K562 (cell line): ENCODE measurements around the gene TBL1XR1. TPM values are rescaled to one million over a fixed set of nuclear protein-coding genes. Genes with fewer than 3 reads are reported as not detected.
"Not testable (repeated sequence)": the region's sequence is repeated elsewhere in the genome, so short reads cannot be mapped to it uniquely, and the experiment has no call there.

Experiments
- ATAC-seq: fragments of 200-7000 bp; cut with Tn5 transposase; 3 replicates; pipeline ENCODE4 v1.9.1; 2020; ENCODE audit warnings: moderate library complexity
- BruUV-seq: library from RNA; stranded (reverse); fragments of 400-500 nt; replicated peaks from 2 replicates; lab custom pipeline; 2021; lab: Mats Ljungman, UMichigan
- CTCF ChIA-PET: fragments of 300-600 bp; formaldehyde crosslinking; extraction: SDS; loops from one replicate; lab custom pipeline; 2021; ENCODE audit warnings: low intra/inter-chr PET ratio; lab: Yijun Ruan, JAX
- POLR2A ChIA-PET: fragments of 300-600, 350-650 bp; sonication (Branson Sonifier 250); formaldehyde crosslinking; extraction: SDS; loops from one replicate; lab custom pipeline; 2021; ENCODE audit warnings: antibody characterized with exemption, inconsistent platforms; lab: Yijun Ruan, JAX
- DNase-seq, 4 experiments: peaks; one replicate each; pipeline versions ENCODE4 v3.0.0 to v3.0.0-alpha.2; 2011 to 2018; ENCODE audit warnings: low spot score in 3 of 4, mixed read lengths in 3 of 4; ENCODE audit errors: extremely low read depth in 1 of 4
- FAIRE-seq: peaks from 2 replicates; lab custom pipeline; 2011; peaks lifted over from hg19 to GRCh38; lab: Jason Lieb, UNC
- H2AFZ ChIP-seq: 2 replicates; pipeline ENCODE4 v1.6.0; 2011; ENCODE audit warnings: low read depth, low read length, control low read depth, inconsistent platforms
- H3K27ac ChIP-seq: fragments of 200-600 bp; 3 replicates; pipeline ENCODE4 v1.8.0; 2011; ENCODE audit warnings: low read depth, mild to moderate bottlenecking, control low read depth, inconsistent platforms, low read length, moderate library complexity, mixed read lengths; ENCODE audit errors: extremely low read depth
- H3K27me3 ChIP-seq, 2 experiments: fragments of 300-600 bp in 1 of 2; 2 replicates in 1 of 2; 3 replicates in 1 of 2; pipeline versions ENCODE4 v1.6.0 to v1.8.0; 2011; ENCODE audit warnings: inconsistent platforms in 2 of 2, low read length in 2 of 2, mild to moderate bottlenecking in 1 of 2, mixed read lengths in 1 of 2, moderate library complexity in 1 of 2; ENCODE audit not compliant: control insufficient read depth in 2 of 2, insufficient read depth in 2 of 2
- H3K36me3 ChIP-seq: fragments of 300-600 bp; 3 replicates; pipeline ENCODE4 v1.8.0; 2011; ENCODE audit warnings: mild to moderate bottlenecking, low read length, inconsistent platforms; ENCODE audit not compliant: control insufficient read depth, insufficient read depth
- H3K4me1 ChIP-seq, 2 experiments: fragments of 200-600 bp in 1 of 2; replicated peaks in 1 of 2; 2 replicates in 1 of 2; 3 replicates in 1 of 2; pipeline versions ENCODE4 v1.5.1 to v1.8.0; 2011; ENCODE audit warnings: inconsistent platforms in 2 of 2, low read length in 2 of 2, mild to moderate bottlenecking in 1 of 2, mixed read lengths in 1 of 2, moderate library complexity in 1 of 2; ENCODE audit not compliant: control insufficient read depth in 2 of 2, insufficient read depth in 2 of 2
- H3K4me2 ChIP-seq: 2 replicates; pipeline ENCODE4 v1.6.1; 2011; ENCODE audit warnings: low read length, control low read depth, inconsistent platforms, mixed read lengths; ENCODE audit not compliant: insufficient read depth
- H3K4me3 ChIP-seq: fragments of 200-600 bp; sonication (generic), shearing (Covaris generic); 2 replicates; pipeline ENCODE4 v1.5.1; 2016; ENCODE audit warnings: control low read depth, inconsistent platforms
- H3K79me2 ChIP-seq: fragments of 200-600 bp; 3 replicates; pipeline ENCODE4 v1.8.0; 2011; ENCODE audit warnings: low read length, inconsistent platforms; ENCODE audit not compliant: control insufficient read depth, insufficient read depth
- H3K9ac ChIP-seq, 2 experiments: 2 replicates each; pipeline versions ENCODE4 v1.6.0 to v1.6.1; 2011; ENCODE audit warnings: low read depth in 2 of 2, low read length in 2 of 2, control low read depth in 1 of 2, inconsistent platforms in 1 of 2, mild to moderate bottlenecking in 1 of 2, mixed read lengths in 1 of 2; ENCODE audit not compliant: insufficient read depth in 1 of 2
- H3K9me1 ChIP-seq: one replicate; pipeline ENCODE4 v1.6.0; 2011; ENCODE audit warnings: inconsistent platforms, mild to moderate bottlenecking, low read length, moderate library complexity; ENCODE audit not compliant: control insufficient read depth, insufficient read depth
- H3K9me3 ChIP-seq: replicated peaks from 2 replicates; pipeline ENCODE4 v1.5.1; 2011; ENCODE audit warnings: low read depth, low read length, inconsistent platforms; ENCODE audit not compliant: control insufficient read depth, insufficient read depth
- H4K20me1 ChIP-seq: replicated peaks from 2 replicates; pipeline ENCODE4 v1.6.1; 2011; ENCODE audit warnings: low read length, inconsistent platforms, mixed read lengths; ENCODE audit not compliant: control insufficient read depth, insufficient read depth
- NR2C1 ChIP-seq, 2 experiments: fragments of 450-650 bp; IDR thresholded peaks; 2 replicates each; pipeline ENCODE4 v1.6.1; 2017; ENCODE audit warnings: mild to moderate bottlenecking in 2 of 2, antibody characterized with exemption in 1 of 2, inconsistent platforms in 1 of 2, missing compliant biosample characterization in 1 of 2, missing genetic modification characterization in 1 of 2
- POLR2G ChIP-seq: fragments of 200-400 bp; formaldehyde crosslinking; IDR thresholded peaks from 2 replicates; pipeline ENCODE4 v1.6.1; 2017; ENCODE audit warnings: low read depth, mild to moderate bottlenecking, antibody characterized with exemption, low read length, moderate library complexity
- RBFOX2 ChIP-seq: fragments of 200-400 bp; formaldehyde crosslinking; IDR thresholded peaks from 2 replicates; pipeline ENCODE4 v1.6.1; 2017; ENCODE audit warnings: low read depth, mild to moderate bottlenecking, low read length, moderate library complexity
- SUPT5H ChIP-seq: fragments of 450-650 bp; IDR thresholded peaks from 2 replicates; pipeline ENCODE4 v1.6.1; 2016
- ZBTB33 ChIP-seq: sonication (generic); formaldehyde crosslinking; IDR thresholded peaks from 2 replicates; pipeline ENCODE4 v1.8.1; 2023; ENCODE audit warnings: mild to moderate bottlenecking, missing genetic modification reagents
- WGBS: fragments of 100-300 bp; shearing (Covaris generic); methylation state at CpG from one replicate; pipeline ENCODE4 v1.1.6; 2016; ENCODE audit warnings: low coverage, mixed read lengths; ENCODE audit not compliant: insufficient coverage; ENCODE audit errors: missing lambda C conversion rate; 5-methylcytosine and 5-hydroxymethylcytosine counted together
- in situ Hi-C: fragments of 300-500 bp; cut with MboI; formaldehyde crosslinking; loops from 4 replicates; pipeline ENCODE4 v1.15.0; 2018; ENCODE audit warnings: inconsistent platforms, mixed read lengths
- intact Hi-C: fragments of 100-400 bp; cut with micrococcal nuclease; formaldehyde crosslinking; loops from 2 replicates; pipeline ENCODE4 v1.14.2; 2022
- polyA plus RNA-seq, 8 experiments: library from polyadenylated mRNA; depleted of rRNA in 4 of 8; stranded (reverse) in 5 of 8; unstranded in 3 of 8; fragments of >200 nt; fragmentation: Nextera tagmentation in 2 of 8; fragmentation: Illumina TruSeq in 1 of 8; extraction: Ambion mirVana in 2 of 8; extraction: Trizol in 1 of 8; gene quantifications; 2 replicates each; pipeline versions ENCODE4 v1.2.1 to v1.2.3, GENCODE V29; 2011 to 2014; ENCODE audit warnings: inconsistent platforms in 1 of 8, missing spikeins in 1 of 8
- total RNA-seq, 7 experiments: library from RNA; depleted of rRNA in 6 of 7; stranded (reverse); fragments of >200 nt in 6 of 7; fragmentation: Illumina TruSeq in 2 of 7; extraction: Trizol in 2 of 7; gene quantifications; 2 replicates each; pipeline versions ENCODE4 v1.2.1 to v1.2.3, GENCODE V29; 2011 to 2021; ENCODE audit warnings: low replicate concordance in 1 of 7

Gene TBL1XR1
- total and polyA plus RNA-seq, 9 of the 15 experiments (the other 6 are each of a cell fraction or from before 2014, with no cell fraction given) = 19.6 to 171 (median 83.3) TPM

GRCh38 chr3:177193275-177193674 is 4.0 kb downstream of the TBL1XR1 start:
- intact Hi-C loops = loop anchor here (5.0 to 10.0 kb wide), 2 partner anchors 126 to 282 kb away; no protein-coding TSS in a partner anchor
- H3K9ac ChIP-seq; H3K27me3 ChIP-seq; ATAC-seq; FAIRE-seq; H3K9me3 ChIP-seq; H3K4me3 ChIP-seq; DNase-seq; BruUV-seq; CTCF ChIA-PET; H3K27ac ChIP-seq; H3K9me1 ChIP-seq; H2AFZ ChIP-seq; TF ChIP-seq NR2C1 (IDR thresholded peaks at IDR 0.05): not testable (repeated sequence)
- peaks cover 20% of the 10 kb centered on the region for H3K36me3 ChIP-seq
- 91% methylated on average over 8 of the region's 12 CpGs for WGBS
- peaks cover 88% of the 10 kb centered on the region for H3K79me2 ChIP-seq
- in situ Hi-C loops = loop anchor here (10.0 kb wide), 1 partner anchor 138 kb away; no protein-coding TSS in a partner anchor
- TF ChIP-seq NR2C1 (tag; IDR thresholded peaks at IDR 0.05) (peak; percentile 11; the same call in 1 of the 2 replicates), ZBTB33 (CRISPR knock-in tag) (peak; percentile 71), SUPT5H (peak; percentile 29; the same call in 1 of the 2 replicates), RBFOX2 (peak; percentile 28; the same call in 1 of the 2 replicates), POLR2G (0 out of 2 replicates have a peak, but pooled peaks have one; percentile 8)
- peaks cover 26% of the 10 kb centered on the region for H4K20me1 ChIP-seq
- peaks cover 3 to 23% of the 10 kb centered on the region in 2 experiments; a peak in 3 of 5 replicates for H3K4me1 ChIP-seq
- POLR2A ChIA-PET = interaction anchor here (0.7 to 6.3 kb wide), 6 partner anchors 9 to 244 kb away, joined by 3 to 97 read pairs (median 6); no protein-coding TSS in a partner anchor
- peak overlapping the region; percentile 94 for H3K4me2 ChIP-seq
